SH-SY5Y (cell line): ENCODE measurements around the gene PPA2.

Experiments used
- GATA2 ChIP-seq: IDR thresholded peaks from 2 replicates; pipeline ENCODE4 v1.6.1; 2011; ENCODE audit warnings: mild to moderate bottlenecking, low read depth, low read length
- GATA3 ChIP-seq: IDR thresholded peaks from 2 replicates; pipeline ENCODE4 v1.6.1; 2011; ENCODE audit warnings: low read depth, mild to moderate bottlenecking, low read length, moderate library complexity

GRCh38 chr4:105437637-105438036 is 36.2 kb downstream of the PPA2 start:
- TF ChIP-seq GATA3 (no peak), GATA2 (no peak)
